ENCODE results near the gene FAM181A. TPM values are rescaled to one million over a fixed set of nuclear protein-coding genes. Genes with fewer than 3 reads are reported as not detected.
A peak's percentile ranks its signal among the peaks of the same experiment; 100 is the strongest.

Gene FAM181A
- polyA plus RNA-seq, 3 donors = not detected

GRCh38 chr14:93903342-93904184 lies 23.6 kb upstream of the FAM181A start:
- no peak for DNase-seq (ENCODE audit: low read depth in 3 of 3, low spot score in 2 of 3)

GRCh38 chr14:93905623-93906022 lies 21.5 kb upstream of the FAM181A start:
- DNase-seq (ENCODE audit: low read depth in 3 of 3, low spot score in 2 of 3) = no peak

GRCh38 chr14:93906341-93907329 lies 20.5 kb upstream of the FAM181A start:
- peak in 1 of 3 donors; percentile 26 for DNase-seq (ENCODE audit: low read depth in 3 of 3, low spot score in 2 of 3)

GRCh38 chr14:93909429-93910128 lies 17.6 kb upstream of the FAM181A start:
- no peak for DNase-seq (ENCODE audit: low read depth in 3 of 3, low spot score in 2 of 3)

GRCh38 chr14:93911975-93912615 lies 15.0 kb upstream of the FAM181A start:
- DNase-seq (ENCODE audit: low read depth in 3 of 3, low spot score in 2 of 3) = no peak

- no peak for DNase-seq (ENCODE audit: low read depth in 3 of 3, low spot score in 2 of 3)
Observed at GRCh38 chr14:93912782-93913181, 14.4 kb upstream of the FAM181A start.

GRCh38 chr14:93914278-93914677 lies 12.9 kb upstream of the FAM181A start:
- no peak for DNase-seq (ENCODE audit: low read depth in 3 of 3, low spot score in 2 of 3)

GRCh38 chr14:93915070-93915705 lies 12.0 kb upstream of the FAM181A start:
- no peak for DNase-seq (ENCODE audit: low read depth in 3 of 3, low spot score in 2 of 3)

- DNase-seq (ENCODE audit: low read depth in 3 of 3, low spot score in 2 of 3) = no peak
Observed at GRCh38 chr14:93915800-93916199, 11.3 kb upstream of the FAM181A start.

GRCh38 chr14:93916498-93916897 lies 10.6 kb upstream of the FAM181A start:
- DNase-seq (ENCODE audit: low read depth in 3 of 3, low spot score in 2 of 3) = no peak

GRCh38 chr14:93917141-93917540 lies 10.0 kb upstream of the FAM181A start:
- DNase-seq (ENCODE audit: low read depth in 3 of 3, low spot score in 2 of 3) = no peak

GRCh38 chr14:93921001-93921806 lies 5.9 kb upstream of the FAM181A start:
- DNase-seq (ENCODE audit: low read depth in 3 of 3, low spot score in 2 of 3) = no peak

- no peak for DNase-seq (ENCODE audit: low read depth in 3 of 3, low spot score in 2 of 3)
Observed at GRCh38 chr14:93923626-93924025, 3.5 kb upstream of the FAM181A start.

GRCh38 chr14:93924592-93925355 lies 2.4 kb upstream of the FAM181A start:
- DNase-seq (ENCODE audit: low read depth in 3 of 3, low spot score in 2 of 3) = no peak

GRCh38 chr14:93925374-93925895 lies 1.7 kb upstream of the FAM181A start:
- no peak for DNase-seq (ENCODE audit: low read depth in 3 of 3, low spot score in 2 of 3)

GRCh38 chr14:93926245-93926872 lies 785 bp upstream of the FAM181A start:
- DNase-seq (ENCODE audit: low read depth in 3 of 3, low spot score in 2 of 3) = no peak

GRCh38 chr14:93927800-93928145 lies 629 bp downstream of the FAM181A start:
- no peak for DNase-seq (ENCODE audit: low read depth in 3 of 3, low spot score in 2 of 3)
